Esophagus squamous epithelium (tissue), 4 donors: ENCODE results near the gene AFF3.

Experiments used
- CTCF ChIP-seq, 6 experiments: fragments of 450-650 bp in 4 of 6; fragments of 200-600 bp in 2 of 6; sonication (generic) in 2 of 6; IDR thresholded peaks; one replicate each; pipeline ENCODE4 v1.5.1; 2016 to 2019; ENCODE audit warnings: antibody characterized with exemption in 6 of 6, mild to moderate bottlenecking in 4 of 6, moderate library complexity in 4 of 6
- POLR2A ChIP-seq, 4 donors: fragments of 450-650 bp; IDR thresholded peaks; one replicate each; pipeline ENCODE4 v1.6.1; 2017; ENCODE audit warnings: antibody characterized with exemption in 4 of 4, mild to moderate bottlenecking in 4 of 4, moderate library complexity in 3 of 4

- TF ChIP-seq CTCF (IDR thresholded peaks at IDR 0.05): no peak
- no peak for TF ChIP-seq POLR2A (IDR thresholded peaks at IDR 0.05)
Measured at GRCh38 chr2:99550368-99550767, 592.0 kb downstream of the AFF3 start.
